ENCODE measurements around the gene CYP8B1. TPM values are rescaled to one million over a fixed set of nuclear protein-coding genes. Genes with fewer than 3 reads are reported as not detected.
A peak's percentile ranks its signal among the peaks of the same experiment; 100 is the strongest.

The CYP8B1 gene
- total and polyA plus RNA-seq, 2 of the 13 experiments (the other 11 are each of a cell fraction or from before 2014, with no cell fraction given): 0.58 to 2.0 TPM

DNA sequence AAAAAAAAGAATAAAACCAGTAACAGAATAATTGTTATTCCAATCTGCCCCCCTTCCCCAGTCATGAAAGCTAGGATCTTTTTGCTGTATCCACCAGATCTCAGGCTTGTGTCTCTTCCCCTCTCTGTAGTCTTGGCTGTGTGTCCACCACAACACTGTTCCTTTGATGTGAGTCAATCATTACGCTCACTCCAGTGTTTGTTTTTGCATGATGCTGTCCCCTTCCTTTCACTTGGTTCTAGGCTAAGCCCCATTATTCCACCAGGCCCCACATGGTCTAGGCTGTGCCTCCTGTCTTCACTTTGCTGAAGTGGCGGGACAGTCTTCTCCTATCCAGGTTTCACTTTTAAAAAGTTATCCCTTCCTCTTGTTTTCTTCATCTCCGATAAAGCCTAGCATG is 52.9 kb downstream of the CYP8B1 start (continued):
- TF ChIP-seq, protein P1, sequence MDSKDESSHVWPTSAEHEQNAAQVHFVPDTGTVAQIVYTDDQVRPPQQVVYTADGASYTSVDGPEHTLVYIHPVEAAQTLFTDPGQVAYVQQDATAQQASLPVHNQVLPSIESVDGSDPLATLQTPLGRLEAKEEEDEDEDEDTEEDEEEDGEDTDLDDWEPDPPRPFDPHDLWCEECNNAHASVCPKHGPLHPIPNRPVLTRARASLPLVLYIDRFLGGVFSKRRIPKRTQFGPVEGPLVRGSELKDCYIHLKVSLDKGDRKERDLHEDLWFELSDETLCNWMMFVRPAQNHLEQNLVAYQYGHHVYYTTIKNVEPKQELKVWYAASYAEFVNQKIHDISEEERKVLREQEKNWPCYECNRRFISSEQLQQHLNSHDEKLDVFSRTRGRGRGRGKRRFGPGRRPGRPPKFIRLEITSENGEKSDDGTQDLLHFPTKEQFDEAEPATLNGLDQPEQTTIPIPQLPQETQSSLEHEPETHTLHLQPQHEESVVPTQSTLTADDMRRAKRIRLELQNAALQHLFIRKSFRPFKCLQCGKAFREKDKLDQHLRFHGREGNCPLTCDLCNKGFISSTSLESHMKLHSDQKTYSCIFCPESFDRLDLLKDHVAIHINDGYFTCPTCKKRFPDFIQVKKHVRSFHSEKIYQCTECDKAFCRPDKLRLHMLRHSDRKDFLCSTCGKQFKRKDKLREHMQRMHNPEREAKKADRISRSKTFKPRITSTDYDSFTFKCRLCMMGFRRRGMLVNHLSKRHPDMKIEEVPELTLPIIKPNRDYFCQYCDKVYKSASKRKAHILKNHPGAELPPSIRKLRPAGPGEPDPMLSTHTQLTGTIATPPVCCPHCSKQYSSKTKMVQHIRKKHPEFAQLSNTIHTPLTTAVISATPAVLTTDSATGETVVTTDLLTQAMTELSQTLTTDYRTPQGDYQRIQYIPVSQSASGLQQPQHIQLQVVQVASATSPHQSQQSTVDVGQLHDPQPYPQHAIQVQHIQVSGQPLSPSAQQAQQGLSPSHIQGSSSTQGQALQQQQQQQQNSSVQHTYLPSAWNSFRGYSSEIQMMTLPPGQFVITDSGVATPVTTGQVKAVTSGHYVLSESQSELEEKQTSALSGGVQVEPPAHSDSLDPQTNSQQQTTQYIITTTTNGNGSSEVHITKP (CRISPR knock-in tag; IDR thresholded peaks at IDR 0.05; ENCODE audit: low read depth): no peak
- TF ChIP-seq ZNF282 (IDR thresholded peaks at IDR 0.05; ENCODE audit: partially characterized antibody): no peak
- TF ChIP-seq THAP11 (CRISPR knock-in tag; IDR thresholded peaks at IDR 0.05): no peak
- no peak for TF ChIP-seq ZBTB14 (CRISPR knock-in tag; IDR thresholded peaks at IDR 0.05)
- TF ChIP-seq ZNF572 (CRISPR knock-in tag; IDR thresholded peaks at IDR 0.05): no peak
- no peak for TF ChIP-seq ARNT2 (CRISPR knock-in tag; IDR thresholded peaks at IDR 0.05; ENCODE audit: low read depth)
- no peak for TF ChIP-seq CBFB (CRISPR knock-in tag; IDR thresholded peaks at IDR 0.05)
- TF ChIP-seq NPAS2 (CRISPR knock-in tag; IDR thresholded peaks at IDR 0.05; ENCODE audit: borderline replicate concordance): no peak
- TF ChIP-seq SOX5 (CRISPR knock-in tag; IDR thresholded peaks at IDR 0.05; ENCODE audit: borderline replicate concordance): peak; percentile 52; the same call in 1 of the 2 replicates
- TF ChIP-seq PCBP1 (IDR thresholded peaks at IDR 0.05; ENCODE audit: borderline replicate concordance, low read depth, low read length): no peak
- TF ChIP-seq ZNF530 (CRISPR knock-in tag; IDR thresholded peaks at IDR 0.05; ENCODE audit: low read depth): no peak
- TF ChIP-seq ELF3 (CRISPR knock-in tag; IDR thresholded peaks at IDR 0.05): peak; percentile 60
- TF ChIP-seq, protein P2, sequence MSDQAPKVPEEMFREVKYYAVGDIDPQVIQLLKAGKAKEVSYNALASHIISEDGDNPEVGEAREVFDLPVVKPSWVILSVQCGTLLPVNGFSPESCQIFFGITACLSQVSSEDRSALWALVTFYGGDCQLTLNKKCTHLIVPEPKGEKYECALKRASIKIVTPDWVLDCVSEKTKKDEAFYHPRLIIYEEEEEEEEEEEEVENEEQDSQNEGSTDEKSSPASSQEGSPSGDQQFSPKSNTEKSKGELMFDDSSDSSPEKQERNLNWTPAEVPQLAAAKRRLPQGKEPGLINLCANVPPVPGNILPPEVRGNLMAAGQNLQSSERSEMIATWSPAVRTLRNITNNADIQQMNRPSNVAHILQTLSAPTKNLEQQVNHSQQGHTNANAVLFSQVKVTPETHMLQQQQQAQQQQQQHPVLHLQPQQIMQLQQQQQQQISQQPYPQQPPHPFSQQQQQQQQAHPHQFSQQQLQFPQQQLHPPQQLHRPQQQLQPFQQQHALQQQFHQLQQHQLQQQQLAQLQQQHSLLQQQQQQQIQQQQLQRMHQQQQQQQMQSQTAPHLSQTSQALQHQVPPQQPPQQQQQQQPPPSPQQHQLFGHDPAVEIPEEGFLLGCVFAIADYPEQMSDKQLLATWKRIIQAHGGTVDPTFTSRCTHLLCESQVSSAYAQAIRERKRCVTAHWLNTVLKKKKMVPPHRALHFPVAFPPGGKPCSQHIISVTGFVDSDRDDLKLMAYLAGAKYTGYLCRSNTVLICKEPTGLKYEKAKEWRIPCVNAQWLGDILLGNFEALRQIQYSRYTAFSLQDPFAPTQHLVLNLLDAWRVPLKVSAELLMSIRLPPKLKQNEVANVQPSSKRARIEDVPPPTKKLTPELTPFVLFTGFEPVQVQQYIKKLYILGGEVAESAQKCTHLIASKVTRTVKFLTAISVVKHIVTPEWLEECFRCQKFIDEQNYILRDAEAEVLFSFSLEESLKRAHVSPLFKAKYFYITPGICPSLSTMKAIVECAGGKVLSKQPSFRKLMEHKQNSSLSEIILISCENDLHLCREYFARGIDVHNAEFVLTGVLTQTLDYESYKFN (CRISPR knock-in tag; conservative IDR thresholded peaks at IDR 0.05): peak; percentile 42; the same call in 1 of the 2 replicates
- no peak for TF ChIP-seq ZNF691 (CRISPR knock-in tag; IDR thresholded peaks at IDR 0.05; ENCODE audit: borderline replicate concordance, low read depth)
- TF ChIP-seq ZBTB33 (CRISPR knock-in tag; IDR thresholded peaks at IDR 0.05): peak; percentile 42
- TF ChIP-seq, protein P3, sequence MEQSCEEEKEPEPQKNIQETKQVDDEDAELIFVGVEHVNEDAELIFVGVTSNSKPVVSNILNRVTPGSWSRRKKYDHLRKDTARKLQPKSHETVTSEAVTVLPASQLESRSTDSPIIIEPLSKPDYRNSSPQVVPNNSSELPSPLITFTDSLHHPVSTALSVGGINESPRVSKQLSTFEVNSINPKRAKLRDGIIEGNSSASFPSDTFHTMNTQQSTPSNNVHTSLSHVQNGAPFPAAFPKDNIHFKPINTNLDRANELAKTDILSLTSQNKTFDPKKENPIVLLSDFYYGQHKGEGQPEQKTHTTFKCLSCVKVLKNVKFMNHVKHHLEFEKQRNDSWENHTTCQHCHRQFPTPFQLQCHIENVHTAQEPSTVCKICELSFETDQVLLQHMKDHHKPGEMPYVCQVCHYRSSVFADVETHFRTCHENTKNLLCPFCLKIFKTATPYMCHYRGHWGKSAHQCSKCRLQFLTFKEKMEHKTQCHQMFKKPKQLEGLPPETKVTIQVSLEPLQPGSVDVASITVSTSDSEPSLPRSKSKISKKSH (CRISPR knock-in tag; IDR thresholded peaks at IDR 0.05; ENCODE audit: borderline replicate concordance): no peak
- 0 out of 2 replicates have a peak, but pooled peaks have one; percentile 5 for TF ChIP-seq ZMYM3 (CRISPR knock-in tag; IDR thresholded peaks at IDR 0.05)

Measured in HepG2 (cell line).